Nephron (organoid): ENCODE measurements around the gene GRK7.
"Not testable (repeated sequence)": the region's sequence is repeated elsewhere in the genome, so short reads cannot be mapped to it uniquely, and the experiment has no call there.

Source experiments
- H3K27ac Mint-ChIP-seq, 3 experiments: 2 replicates each; pipeline ENCODE4 v1.8.0; 2020; ENCODE audit warnings: mixed read lengths in 3 of 3, mild to moderate bottlenecking in 2 of 3, moderate library complexity in 1 of 3
- H3K27me3 Mint-ChIP-seq: 2 replicates; pipeline ENCODE4 v1.8.0; 2021; ENCODE audit warnings: low read depth, mild to moderate bottlenecking, moderate library complexity, mixed read lengths
- H3K36me3 Mint-ChIP-seq: 2 replicates; pipeline ENCODE4 v1.8.0; 2020; ENCODE audit warnings: low read depth, mixed read lengths
- H3K4me1 Mint-ChIP-seq: 2 replicates; pipeline ENCODE4 v1.8.0; 2020; ENCODE audit warnings: mixed read lengths
- H3K4me3 Mint-ChIP-seq, 3 experiments: 2 replicates each; pipeline ENCODE4 v1.8.0; 2020; ENCODE audit warnings: mild to moderate bottlenecking in 3 of 3, mixed read lengths in 3 of 3, moderate library complexity in 2 of 3
- H3K9me3 Mint-ChIP-seq: 2 replicates; pipeline ENCODE4 v1.8.0; 2020; ENCODE audit warnings: mixed read lengths
- CTCF ChIP-seq, 3 experiments: fragments of 200-600 bp; sonication (generic); IDR thresholded peaks; one replicate each; pipeline ENCODE4 v1.5.0; 2021; ENCODE audit warnings: antibody characterized with exemption in 3 of 3; ENCODE audit not compliant: unreplicated experiment in 3 of 3

Gene GRK7

GRCh38 chr3:141784096-141784495 lies 20.9 kb downstream of the GRK7 start:
- Mint-ChIP-seq H3K9me3 (peaks cover 4% of the 10 kb centered on the region), H3K27me3 (peaks cover 9% of the 10 kb centered on the region), H3K27ac (no peak overlapping the region), H3K36me3 (no peaks in the 10 kb centered on the region), H3K4me3 (no peak overlapping the region), H3K4me1 (no peaks in the 10 kb centered on the region)
- no peak for TF ChIP-seq CTCF (IDR thresholded peaks at IDR 0.05; ENCODE audit: unreplicated experiment in 3 of 3)

GRCh38 chr3:141784531-141784930 lies 21.3 kb downstream of the GRK7 start:
- Mint-ChIP-seq H3K27ac (no peak overlapping the region), H3K9me3 (peaks cover 4% of the 10 kb centered on the region), H3K27me3 (peaks cover 9% of the 10 kb centered on the region), H3K4me1 (no peaks in the 10 kb centered on the region), H3K36me3 (no peaks in the 10 kb centered on the region), H3K4me3 (no peak overlapping the region)
- no peak for TF ChIP-seq CTCF (IDR thresholded peaks at IDR 0.05; ENCODE audit: unreplicated experiment in 3 of 3)

GRCh38 chr3:141788149-141788548 lies 24.9 kb downstream of the GRK7 start:
- TF ChIP-seq CTCF (IDR thresholded peaks at IDR 0.05; ENCODE audit: unreplicated experiment in 3 of 3), result no peak
- H3K36me3 Mint-ChIP-seq, result no peaks in the 10 kb centered on the region
- H3K4me3 Mint-ChIP-seq, result no peak overlapping the region
- no peaks in the 10 kb centered on the region for H3K4me1 Mint-ChIP-seq
- H3K27me3 Mint-ChIP-seq, result peaks cover 5% of the 10 kb centered on the region
- H3K9me3 Mint-ChIP-seq, result no peaks in the 10 kb centered on the region
- no peak overlapping the region for H3K27ac Mint-ChIP-seq

GRCh38 chr3:141788750-141789149 lies 25.5 kb downstream of the GRK7 start:
- H3K27ac Mint-ChIP-seq, H3K27me3 Mint-ChIP-seq, H3K4me3 Mint-ChIP-seq, H3K4me1 Mint-ChIP-seq, H3K9me3 Mint-ChIP-seq, H3K36me3 Mint-ChIP-seq: not testable (repeated sequence)

- no peak for TF ChIP-seq CTCF (IDR thresholded peaks at IDR 0.05; ENCODE audit: unreplicated experiment in 3 of 3)
- no peak overlapping the region for H3K4me3 Mint-ChIP-seq
- H3K9me3 Mint-ChIP-seq, result no peaks in the 10 kb centered on the region
- no peaks in the 10 kb centered on the region for H3K36me3 Mint-ChIP-seq
- H3K27ac Mint-ChIP-seq, result no peak overlapping the region
- H3K4me1 Mint-ChIP-seq, result peaks cover 3% of the 10 kb centered on the region
- peaks cover 5% of the 10 kb centered on the region for H3K27me3 Mint-ChIP-seq
Observed at GRCh38 chr3:141789281-141789680, 26.1 kb downstream of the GRK7 start.

- H3K36me3 Mint-ChIP-seq, result no peaks in the 10 kb centered on the region
Observed at GRCh38 chr3:141790171-141790570, 27.0 kb downstream of the GRK7 start.

More at GRCh38 chr3:141790171-141790570, 27.0 kb downstream of the GRK7 start:
- no peak for TF ChIP-seq CTCF (IDR thresholded peaks at IDR 0.05; ENCODE audit: unreplicated experiment in 3 of 3)
- H3K9me3 Mint-ChIP-seq, result no peaks in the 10 kb centered on the region
- no peak overlapping the region for H3K4me3 Mint-ChIP-seq
- H3K4me1 Mint-ChIP-seq, result peaks cover 12% of the 10 kb centered on the region
- no peak overlapping the region for H3K27ac Mint-ChIP-seq
- peaks cover 5% of the 10 kb centered on the region for H3K27me3 Mint-ChIP-seq
